ENCODE measurements around the gene EHD4.

Gene EHD4

GRCh38 chr15:41994772-41995475, 22.6 kb upstream of the EHD4 start:
- no peak for DNase-seq (ENCODE audit: low read depth)

GRCh38 chr15:41994171-41994650, 21.9 kb upstream of the EHD4 start:
- no peak for DNase-seq (ENCODE audit: low read depth)

DNA sequence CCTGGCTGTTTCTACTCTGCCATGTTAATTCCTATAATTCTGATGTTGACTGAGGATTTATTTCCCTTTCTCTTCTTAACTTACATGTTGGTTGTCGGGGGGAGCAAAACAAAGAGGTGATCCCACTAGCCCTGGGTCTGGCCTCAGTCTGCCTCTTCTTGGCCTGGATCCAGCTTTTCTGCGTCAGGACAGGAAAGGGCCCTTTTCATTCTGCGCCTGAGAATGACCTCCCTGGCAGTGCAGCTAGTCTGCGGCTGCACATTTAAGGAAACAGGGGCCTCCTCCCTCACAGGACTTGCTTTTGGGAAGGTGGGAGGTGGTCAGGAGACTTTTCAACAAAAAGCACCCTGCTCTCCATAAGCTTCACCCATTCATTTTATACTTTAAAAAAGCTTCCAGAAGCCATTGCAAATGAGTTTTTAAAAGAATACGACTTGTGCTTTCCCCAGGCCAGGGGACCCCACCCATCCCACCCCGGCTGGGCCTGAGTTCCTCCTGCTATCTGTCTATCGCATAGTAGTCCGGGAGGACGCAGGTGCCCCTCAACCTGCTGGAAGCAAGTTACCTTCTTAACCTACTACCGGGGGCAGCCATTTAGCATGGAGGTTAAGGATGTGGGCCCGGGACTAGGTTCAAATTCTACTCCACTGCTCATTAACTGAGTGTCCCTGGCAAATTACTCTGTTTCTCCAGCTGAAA, 21.3 kb upstream of the EHD4 start:
- DNase-seq (ENCODE audit: low read depth): no peak

- no peak for DNase-seq (ENCODE audit: low read depth)
Observed at GRCh38 chr15:41992803-41993190, 20.4 kb upstream of the EHD4 start.

- DNase-seq (ENCODE audit: low read depth): no peak
Observed at GRCh38 chr15:41992151-41992802, 19.9 kb upstream of the EHD4 start.

- DNase-seq (ENCODE audit: low read depth): no peak
Observed at GRCh38 chr15:41990691-41991090, 18.3 kb upstream of the EHD4 start.

- no peak for DNase-seq (ENCODE audit: low read depth)
Observed at GRCh38 chr15:41990243-41990605, 17.9 kb upstream of the EHD4 start.

GRCh38 chr15:41989573-41990242, 17.4 kb upstream of the EHD4 start:
- peak; percentile 50 for DNase-seq (ENCODE audit: low read depth)

GRCh38 chr15:41988896-41989572, 16.7 kb upstream of the EHD4 start:
- DNase-seq (ENCODE audit: low read depth): no peak

DNA sequence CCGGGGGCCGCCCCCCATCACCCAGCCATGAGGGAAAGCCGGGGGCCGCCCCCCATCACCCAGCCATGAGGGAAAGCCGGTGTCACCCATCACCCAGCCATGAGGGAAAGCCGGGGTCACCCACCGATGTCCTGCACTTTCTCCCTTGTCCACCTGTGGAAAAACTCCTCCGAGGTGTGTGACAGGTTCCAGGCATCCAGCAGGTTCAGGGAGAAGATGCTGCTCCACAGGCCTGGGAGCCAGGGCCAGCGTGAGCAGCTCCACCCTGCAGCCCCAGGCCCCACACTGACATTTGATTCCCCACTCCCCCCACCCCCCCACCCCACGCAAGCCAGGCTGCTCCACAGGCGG, 15.5 kb upstream of the EHD4 start:
- DNase-seq (ENCODE audit: low read depth): no peak

DNA sequence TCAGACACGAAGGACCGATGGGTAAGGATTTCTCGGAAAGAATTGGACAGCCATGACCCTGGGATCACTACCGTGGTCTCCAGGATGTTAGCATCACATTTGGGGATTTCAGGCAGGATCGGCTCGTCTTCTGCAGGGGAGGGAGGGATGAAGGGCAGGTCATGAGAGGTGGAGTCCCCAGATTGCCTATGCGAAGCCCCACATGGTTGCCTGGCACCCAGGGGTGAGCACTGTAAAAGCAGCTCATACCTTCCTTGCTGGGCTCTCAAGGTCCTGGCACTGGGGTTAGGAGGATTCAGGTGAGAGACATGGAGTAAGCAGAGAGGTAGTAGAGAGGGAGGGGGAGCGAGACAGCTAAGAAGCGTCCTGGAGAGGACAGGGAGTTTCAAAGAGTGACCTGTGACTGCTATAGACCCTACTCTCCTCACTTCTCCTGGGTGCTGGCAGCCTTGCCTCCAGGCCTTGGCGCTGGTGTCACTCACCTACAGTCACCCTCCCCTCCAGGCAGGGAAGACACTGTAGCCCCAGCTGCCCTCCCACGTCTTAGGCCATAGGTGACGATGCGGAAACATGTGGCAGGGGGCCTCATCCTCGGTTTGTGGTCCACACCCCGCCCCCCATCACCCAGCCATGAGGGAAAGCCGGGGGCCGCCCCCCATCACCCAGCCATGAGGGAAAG, 15.0 kb upstream of the EHD4 start:
- no peak for DNase-seq (ENCODE audit: low read depth)

- no peak for DNase-seq (ENCODE audit: low read depth)
Observed at GRCh38 chr15:41985236-41986160, 13.1 kb upstream of the EHD4 start.

- no peak for DNase-seq (ENCODE audit: low read depth)
Observed at GRCh38 chr15:41984622-41985021, 12.3 kb upstream of the EHD4 start.

DNA sequence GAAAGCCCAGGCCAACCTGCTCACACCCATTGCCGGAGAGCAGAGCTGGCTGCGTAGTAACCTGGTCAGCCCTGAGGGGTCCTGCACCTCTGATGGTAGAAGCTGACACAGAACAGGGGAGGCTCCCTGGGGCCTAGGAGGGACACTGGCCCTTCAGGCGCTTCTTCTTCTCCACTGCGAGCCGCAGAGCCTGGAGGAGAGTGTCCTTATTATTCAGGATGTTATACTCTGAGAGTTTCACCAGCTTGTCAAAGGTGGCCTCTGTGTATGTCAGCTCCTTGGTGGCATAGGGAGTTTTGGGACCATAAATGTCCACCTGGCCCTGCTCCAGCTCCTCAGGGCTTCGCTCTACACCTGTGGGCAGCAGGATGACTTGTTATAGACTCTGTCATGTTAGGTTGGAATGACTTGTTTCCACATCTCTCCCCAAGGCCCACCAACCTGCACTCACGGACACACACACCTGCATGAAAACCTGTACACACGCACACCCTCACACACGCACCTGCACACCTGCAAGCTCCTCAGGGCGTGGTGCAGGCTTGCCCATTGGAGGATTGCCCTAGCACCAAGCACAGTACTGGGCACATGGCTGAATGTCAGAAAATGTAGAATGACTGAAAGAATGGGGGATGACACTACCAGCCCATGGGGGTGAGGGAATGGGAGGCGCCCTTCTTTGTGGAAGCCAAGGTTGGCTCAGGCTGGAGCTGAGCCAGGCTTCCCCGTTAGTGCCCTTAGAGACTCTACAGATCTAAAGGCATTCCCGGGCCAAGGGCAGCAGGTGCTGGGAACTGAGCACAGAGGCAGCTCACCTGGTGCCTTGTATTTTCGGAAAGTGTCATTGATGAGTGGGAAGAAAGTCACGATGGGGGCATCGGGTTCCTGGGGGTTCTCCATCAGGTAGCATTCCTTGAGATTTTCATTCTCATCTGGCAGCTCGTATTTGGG, 11.5 kb upstream of the EHD4 start:
- no peak for DNase-seq (ENCODE audit: low read depth)

DNA sequence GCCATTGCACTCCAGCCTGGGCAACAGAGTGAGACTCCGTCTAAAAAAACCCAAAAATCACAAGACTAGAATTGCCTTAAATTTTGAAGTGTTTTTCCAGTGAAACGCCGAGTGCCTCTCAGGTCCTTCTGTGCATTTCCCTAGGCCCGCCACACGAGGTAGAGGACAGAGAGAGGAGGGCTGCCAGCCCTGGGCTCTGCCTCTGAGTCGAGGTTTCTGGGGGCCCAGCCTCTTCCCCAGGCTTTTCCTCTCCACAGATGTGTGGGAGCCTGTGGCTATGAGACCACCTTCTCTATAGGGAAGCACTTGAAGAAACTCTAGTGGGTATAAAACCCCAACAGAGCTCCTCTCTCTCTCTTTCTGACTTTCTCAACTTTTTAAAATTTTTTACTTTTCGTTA, 10.9 kb upstream of the EHD4 start:
- DNase-seq (ENCODE audit: low read depth): no peak

GRCh38 chr15:41982133-41982930, 10.0 kb upstream of the EHD4 start:
- no peak for DNase-seq (ENCODE audit: low read depth)

DNA sequence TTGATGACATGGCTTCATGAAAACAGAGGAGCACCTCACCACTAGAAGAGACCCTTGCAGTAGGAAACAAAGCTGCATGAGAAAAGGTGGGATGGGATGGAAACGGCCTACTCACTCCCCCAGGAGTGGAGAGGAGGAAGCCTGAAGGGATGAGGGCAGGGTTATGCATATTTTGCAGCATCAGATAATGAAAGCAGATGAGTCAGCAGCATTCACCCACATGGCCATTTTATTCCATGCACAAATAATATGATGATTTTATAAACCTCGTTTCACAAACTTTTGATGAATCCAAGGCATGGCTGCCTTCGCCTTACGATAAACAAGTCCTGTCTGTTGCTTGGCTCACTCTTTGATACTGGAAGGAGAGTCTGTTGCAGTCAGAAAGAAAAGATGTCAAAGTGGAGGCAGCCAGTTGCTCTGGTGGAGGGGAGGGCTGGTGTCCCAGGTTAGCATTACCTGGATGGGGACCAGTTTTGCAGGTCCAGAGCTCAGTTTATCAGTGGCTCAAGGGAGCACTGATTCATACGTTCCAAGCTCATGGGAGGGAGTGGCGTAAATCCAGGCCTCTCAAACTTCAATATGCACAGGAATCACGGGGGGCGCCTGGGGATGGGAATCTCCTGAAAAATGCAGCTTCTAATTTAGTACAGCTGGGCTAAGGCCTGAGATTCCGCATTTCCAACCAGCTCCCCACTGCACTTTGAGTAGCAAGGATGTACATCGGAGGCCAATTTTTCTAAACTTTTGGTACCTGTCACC, 9.2 kb upstream of the EHD4 start:
- DNase-seq (ENCODE audit: low read depth): no peak
